Measurements from ENCODE around the gene RHBDD3.
"Not testable (repeated sequence)": the region's sequence is repeated elsewhere in the genome, so short reads cannot be mapped to it uniquely, and the experiment has no call there.

The RHBDD3 gene

GRCh38 chr22:29268511-29269229 lies 889 bp upstream of the RHBDD3 start:
- peak; percentile 77 for DNase-seq

GRCh38 chr22:29267462-29267857 lies 321 bp downstream of the RHBDD3 start:
- DNase-seq: no peak

DNA sequence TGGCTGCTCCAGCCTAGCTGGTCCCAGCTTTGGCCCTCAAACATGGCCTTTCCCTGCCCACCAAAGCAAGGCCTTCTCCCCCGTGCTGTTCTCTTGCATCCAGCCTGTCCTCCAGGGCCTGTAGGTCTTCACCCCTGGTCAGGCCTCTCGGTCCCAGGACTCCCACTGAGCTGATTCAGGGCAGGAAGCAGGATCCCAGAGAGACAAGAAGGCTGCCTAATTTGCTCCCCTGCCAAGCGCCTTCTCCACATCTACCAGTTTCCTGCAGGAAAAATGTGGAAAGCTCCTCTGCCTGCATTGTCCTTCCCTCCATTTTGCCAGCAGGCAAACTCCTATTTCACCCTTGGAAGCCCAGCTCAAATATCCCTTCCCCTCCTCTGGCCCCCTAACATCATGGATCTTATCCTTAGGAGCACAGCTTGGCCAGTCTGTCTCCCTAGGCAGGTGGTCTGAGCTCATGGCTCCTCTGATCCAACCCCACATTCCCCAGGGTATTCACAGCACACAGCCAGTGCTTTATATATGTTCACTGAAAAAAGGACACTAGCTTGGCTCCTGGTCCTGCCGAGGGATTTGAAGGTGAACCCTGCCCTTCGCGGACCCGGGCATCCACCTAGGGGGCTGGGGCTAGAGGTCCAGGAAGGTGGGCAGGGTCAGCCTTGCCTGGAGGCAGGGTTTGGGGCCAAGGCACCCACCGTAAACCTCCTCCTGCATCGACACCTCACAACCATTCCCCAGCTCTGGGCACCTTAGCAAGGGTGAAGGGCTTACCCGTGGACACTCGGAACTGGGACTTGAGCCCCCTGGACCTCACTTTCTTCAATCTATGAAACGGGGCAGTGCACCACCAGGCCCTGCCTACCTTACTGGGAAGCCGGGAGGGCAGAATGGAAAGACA lies 968 bp downstream of the RHBDD3 start:
- no peak for DNase-seq

DNA sequence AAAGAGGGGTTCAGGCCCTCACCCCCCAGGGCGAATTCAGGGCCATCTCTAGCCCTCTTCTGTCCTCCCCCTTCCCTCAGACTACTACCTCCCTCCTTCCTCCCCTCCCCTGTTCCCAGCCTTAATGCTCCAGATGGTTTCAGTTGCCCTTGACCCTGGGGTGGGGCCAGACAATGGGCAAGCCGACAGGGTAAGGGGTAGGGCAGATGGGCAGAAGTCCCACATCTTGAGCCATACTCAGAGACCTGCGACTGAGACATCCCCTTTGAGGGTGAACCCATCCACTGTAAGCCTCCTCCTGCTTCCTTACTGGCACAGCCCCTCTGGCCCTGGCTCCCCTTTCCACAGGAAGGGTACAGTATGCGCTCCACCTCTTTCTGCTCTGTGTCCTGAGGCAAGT lies 1.9 kb downstream of the RHBDD3 start:
- DNase-seq: no peak

- DNase-seq: no peak
These were observed 2.5 kb downstream of the RHBDD3 start for GRCh38 chr22:29265305-29265704.

GRCh38 chr22:29263791-29264276 lies 3.9 kb downstream of the RHBDD3 start:
- DNase-seq: no peak

DNA sequence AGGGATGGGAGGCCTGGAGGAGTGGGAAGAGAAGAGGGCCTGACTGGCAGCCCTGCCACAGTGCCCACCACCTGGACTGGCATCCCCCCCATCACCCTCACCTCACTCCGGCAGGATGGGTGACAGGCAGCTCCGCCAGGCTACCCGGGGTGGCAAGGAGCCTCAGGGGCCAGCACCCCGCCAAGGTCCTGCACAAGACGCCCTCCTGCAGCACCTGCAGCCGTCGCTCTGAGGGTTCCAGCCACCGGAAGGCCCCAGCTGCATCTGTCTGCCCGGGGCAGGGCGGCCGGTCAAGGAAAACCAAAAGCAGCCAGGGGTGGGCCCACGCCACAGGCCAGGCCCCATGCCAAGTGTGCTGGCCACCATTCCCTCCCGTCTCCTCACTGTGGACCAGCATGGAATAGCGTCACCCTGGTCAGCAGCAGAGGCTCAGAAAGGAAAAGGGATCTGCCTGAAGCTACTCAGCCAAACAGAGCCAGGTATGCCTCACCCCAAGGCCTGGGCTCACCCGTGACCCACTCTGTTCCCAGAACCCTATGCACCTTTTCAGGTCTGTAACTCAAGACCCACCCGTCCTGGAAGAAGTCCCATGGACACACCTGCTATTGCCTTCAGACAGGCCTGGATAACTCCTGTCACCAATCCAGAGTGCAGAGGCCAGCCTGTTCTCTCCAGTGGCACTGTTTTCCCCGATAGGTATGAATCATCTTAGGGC lies 7.0 kb downstream of the RHBDD3 start:
- no peak for DNase-seq

DNA sequence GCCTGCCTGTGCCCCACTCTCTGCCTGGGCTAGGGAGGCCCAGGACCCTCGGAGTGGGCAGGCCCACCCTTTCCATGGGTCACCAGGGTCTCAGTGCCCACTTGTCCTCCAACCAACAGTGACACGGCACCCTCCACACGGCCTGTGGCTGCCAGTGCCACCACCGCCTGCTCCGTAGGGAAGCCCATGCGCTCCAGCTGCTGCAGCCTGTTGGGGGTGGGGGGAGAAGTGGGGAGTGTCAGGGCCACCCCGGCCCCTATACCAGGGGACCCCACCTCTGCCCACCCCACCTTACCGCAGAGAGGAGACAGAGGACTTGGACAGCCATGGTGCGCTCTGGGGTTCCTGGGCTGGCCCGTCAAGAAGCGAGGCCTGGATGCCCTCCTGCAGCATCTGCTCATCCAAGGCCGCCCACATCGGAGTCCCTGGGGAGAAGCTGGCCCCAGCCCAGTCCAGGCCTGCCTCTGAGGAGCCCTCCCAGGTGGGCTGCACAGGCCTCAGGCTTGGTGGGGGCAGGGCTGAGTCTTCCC lies 7.7 kb downstream of the RHBDD3 start:
- no peak for DNase-seq

DNA sequence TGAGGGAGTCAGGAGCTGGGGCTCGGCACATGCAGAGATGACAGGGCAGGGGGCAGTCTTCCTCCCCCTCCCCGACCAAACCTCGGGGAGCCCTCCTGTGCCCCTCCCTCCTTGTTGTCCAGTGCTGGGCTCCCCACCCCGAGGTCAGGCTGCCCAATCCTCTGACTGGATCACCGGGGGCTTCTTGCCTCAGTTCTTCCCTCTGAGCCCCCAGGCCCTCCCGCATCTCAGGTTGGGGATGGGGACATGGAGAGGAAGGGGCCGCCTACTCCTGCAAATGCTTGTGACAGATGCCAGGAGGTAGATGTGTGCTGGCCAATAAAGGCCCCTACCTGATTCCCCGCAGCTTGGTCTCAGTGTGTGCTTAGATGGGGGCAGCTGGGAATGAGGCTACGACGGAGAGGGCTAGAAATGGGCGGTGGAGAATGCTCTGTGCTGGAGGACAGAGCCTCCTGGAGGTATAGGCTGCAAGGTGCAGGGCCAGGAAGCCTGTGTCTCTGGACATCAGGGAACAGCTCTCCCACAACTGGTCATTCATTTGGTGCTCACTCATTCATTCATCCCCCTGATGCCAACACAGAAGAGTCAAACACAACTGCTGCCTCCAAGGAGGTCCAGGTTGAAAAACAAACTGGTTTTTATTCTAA lies 8.4 kb downstream of the RHBDD3 start:
- DNase-seq: no peak

- DNase-seq: no peak
These were observed 9.2 kb downstream of the RHBDD3 start for GRCh38 chr22:29258407-29259252.

- DNase-seq: no peak
These were observed 10.0 kb downstream of the RHBDD3 start for GRCh38 chr22:29257751-29258181.

GRCh38 chr22:29256606-29257325 lies 11.0 kb downstream of the RHBDD3 start:
- DNase-seq: no peak

DNA sequence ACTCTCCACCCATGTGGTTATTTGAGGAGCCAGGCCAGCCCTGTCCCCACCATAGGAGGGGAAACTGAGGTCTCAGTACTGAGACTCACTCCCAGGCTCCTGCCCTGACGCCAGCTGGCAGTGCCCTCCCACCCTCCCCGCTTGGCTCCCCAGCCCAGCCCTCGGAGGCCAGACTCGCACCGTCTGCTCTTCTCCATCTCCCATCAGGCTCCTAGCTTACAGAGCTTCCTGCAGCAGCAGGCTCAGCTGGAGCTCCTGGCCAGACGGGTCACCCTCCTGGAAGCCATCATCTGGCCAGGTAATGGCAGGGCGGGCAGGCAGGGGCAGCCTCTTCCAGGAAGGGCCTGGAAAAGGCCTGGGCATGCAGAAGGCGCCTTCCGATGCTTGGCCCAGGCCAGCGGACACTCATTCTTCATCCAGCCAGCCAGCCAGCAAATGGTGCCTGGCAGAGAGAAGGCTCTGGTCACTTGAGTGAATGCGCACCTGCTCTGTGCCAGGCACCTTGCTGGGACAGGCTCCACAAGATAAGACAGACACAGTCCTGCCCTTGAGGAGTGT lies 12.6 kb downstream of the RHBDD3 start:
- no peak for DNase-seq

DNA sequence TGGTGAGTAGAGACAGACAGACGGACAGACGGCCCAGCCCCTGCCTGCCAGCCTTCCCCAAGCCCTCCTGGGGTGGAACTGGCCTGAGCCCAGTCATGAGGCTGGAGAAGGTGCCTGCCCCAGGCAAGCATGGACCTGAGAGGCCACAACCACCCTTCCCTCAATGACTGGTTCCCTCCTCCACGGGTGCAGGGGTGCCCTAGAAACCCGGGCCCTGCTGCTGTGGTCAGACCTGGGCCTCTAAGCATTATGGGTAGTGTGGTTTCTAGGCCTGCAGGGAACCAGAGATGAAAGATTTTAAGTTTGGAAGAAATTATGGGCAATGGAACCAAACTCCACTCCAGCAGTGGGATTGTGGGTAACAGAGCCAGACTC lies 13.5 kb downstream of the RHBDD3 start:
- DNase-seq: no peak

- no peak for DNase-seq
These were observed 14.1 kb downstream of the RHBDD3 start for GRCh38 chr22:29253561-29254285.

DNA sequence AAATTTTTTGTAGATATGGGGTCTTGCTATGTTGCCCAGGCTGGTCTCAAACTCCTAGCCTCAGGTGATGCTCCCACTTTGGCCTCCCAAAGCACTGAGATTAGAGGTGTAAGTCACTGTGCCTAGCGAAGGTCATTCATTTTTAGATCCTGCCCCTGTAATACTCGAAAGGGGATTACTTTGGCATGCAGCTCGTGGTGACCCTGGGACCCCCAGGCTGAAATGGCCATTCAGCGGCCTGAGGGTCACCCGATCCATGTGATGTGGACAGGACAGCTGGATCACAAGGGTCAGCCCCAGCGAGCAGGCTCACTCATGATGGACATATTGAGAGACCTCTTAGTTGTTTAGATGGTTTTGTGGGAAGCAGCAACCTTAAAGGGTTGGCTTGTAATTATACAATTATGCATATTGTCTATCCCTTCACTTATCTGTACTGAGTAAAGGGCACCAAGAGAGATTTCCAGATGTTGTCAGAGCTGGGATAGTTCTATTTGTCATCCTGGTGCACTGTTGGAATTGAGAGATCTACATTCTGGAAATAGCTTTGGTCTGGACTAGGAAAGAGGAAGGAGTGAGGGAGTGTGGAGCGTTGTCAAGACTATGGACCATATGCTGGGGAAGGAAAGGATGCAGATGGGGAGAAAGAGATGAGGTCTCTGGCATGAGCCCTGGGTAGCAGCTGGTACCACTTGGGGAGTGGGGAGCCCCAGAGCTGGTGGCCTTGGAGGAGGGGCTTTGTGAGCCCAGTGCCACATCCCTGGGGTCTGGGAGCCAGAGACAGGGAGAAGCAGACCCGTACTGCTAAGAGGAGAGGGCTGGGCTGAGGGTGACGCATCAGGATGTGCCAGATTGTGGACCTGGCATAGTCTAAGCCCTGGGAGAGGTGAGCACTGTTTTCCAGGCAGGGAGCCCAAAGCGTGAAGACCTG lies 15.5 kb downstream of the RHBDD3 start:
- DNase-seq: no peak

- DNase-seq: no peak
These were observed 16.5 kb downstream of the RHBDD3 start for GRCh38 chr22:29251265-29251664.

DNA sequence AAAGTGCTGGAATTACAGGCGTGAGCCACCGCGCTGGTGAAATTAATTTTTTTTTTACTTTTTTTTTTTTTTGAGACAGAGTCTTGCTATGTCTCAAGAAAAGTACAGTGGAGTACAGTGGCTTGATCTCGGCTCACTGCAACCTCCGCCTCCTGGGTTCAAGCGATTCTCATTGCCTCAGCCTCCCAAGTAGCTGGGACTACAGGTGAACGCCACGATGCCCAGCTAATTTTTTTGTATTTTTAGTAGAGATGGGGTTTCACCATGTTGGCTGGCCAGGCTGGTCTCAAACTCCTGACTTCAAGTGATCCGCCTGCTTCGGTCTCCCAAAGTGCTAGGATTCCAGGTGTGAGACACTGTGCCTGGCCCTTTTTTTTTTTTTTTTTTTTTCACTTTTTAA lies 19.9 kb downstream of the RHBDD3 start:
- not testable (repeated sequence) for DNase-seq

All from retina (tissue), 1 donor.